GM23248 (cell line): ENCODE data around the gene KRT10. TPM values are rescaled to one million over a fixed set of nuclear protein-coding genes. Genes with fewer than 3 reads are reported as not detected.

Source experiments
- DNase-seq: peaks from one replicate; pipeline ENCODE4 v3.0.0-alpha.2; 2015
- H2AFZ ChIP-seq: fragments of 200-600 bp; sonication (generic); 2 replicates; pipeline ENCODE4 v1.6.1; 2016; ENCODE audit warnings: antibody characterized with exemption
- H3F3A ChIP-seq: fragments of 200-600 bp; sonication (generic); 2 replicates; pipeline ENCODE4 v1.6.1; 2016; ENCODE audit warnings: mild to moderate bottlenecking, antibody characterized with exemption, mixed run types; ENCODE audit not compliant: insufficient read depth
- H3K27ac ChIP-seq: fragments of 200-600 bp; sonication (generic); 2 replicates; pipeline ENCODE4 v1.5.1; 2016; ENCODE audit warnings: mild to moderate bottlenecking
- H3K27me3 ChIP-seq: fragments of 200-600 bp; sonication (generic); replicated peaks from 2 replicates; pipeline ENCODE4 v1.6.1; 2016; ENCODE audit warnings: mild to moderate bottlenecking; ENCODE audit not compliant: insufficient read depth
- H3K36me3 ChIP-seq: fragments of 200-600 bp; sonication (generic); 2 replicates; pipeline ENCODE4 v1.6.1; 2016; ENCODE audit warnings: low read depth, mild to moderate bottlenecking
- H3K4me1 ChIP-seq: fragments of 200-600 bp; sonication (generic); 2 replicates; pipeline ENCODE4 v1.6.1; 2016; ENCODE audit warnings: mild to moderate bottlenecking; ENCODE audit not compliant: insufficient read depth
- H3K4me2 ChIP-seq: fragments of 200-600 bp; sonication (generic); one replicate; pipeline ENCODE4 v1.6.1; 2016; ENCODE audit warnings: mild to moderate bottlenecking; ENCODE audit not compliant: unreplicated experiment
- H3K4me3 ChIP-seq: fragments of 200-600 bp; sonication (generic); 2 replicates; pipeline ENCODE4 v1.5.1; 2016; ENCODE audit warnings: mild to moderate bottlenecking
- H3K79me2 ChIP-seq: fragments of 200-600 bp; sonication (generic); 2 replicates; pipeline ENCODE4 v1.6.1; 2016; ENCODE audit warnings: mild to moderate bottlenecking; ENCODE audit not compliant: insufficient read depth
- H3K9ac ChIP-seq: fragments of 200-600 bp; sonication (generic); 2 replicates; pipeline ENCODE4 v1.6.1; 2016; ENCODE audit warnings: mild to moderate bottlenecking
- H3K9me2 ChIP-seq: fragments of 200-600 bp; sonication (generic); 2 replicates; pipeline ENCODE4 v1.6.1; 2016; ENCODE audit warnings: mixed run types, mild to moderate bottlenecking, moderate library complexity; ENCODE audit not compliant: insufficient read depth
- H3K9me3 ChIP-seq: fragments of 200-600 bp; sonication (generic); one replicate; pipeline ENCODE4 v1.6.1; 2017; ENCODE audit warnings: low read depth
- H4K20me1 ChIP-seq: fragments of 200-600 bp; sonication (generic); 2 replicates; pipeline ENCODE4 v1.6.0; 2016; ENCODE audit not compliant: insufficient read depth
- EZH2 ChIP-seq: fragments of 200-600 bp; sonication (generic); IDR thresholded peaks from 2 replicates; pipeline ENCODE4 v1.6.1; 2018; ENCODE audit warnings: antibody characterized with exemption, mild to moderate bottlenecking; ENCODE audit not compliant: insufficient read depth, poor library complexity, severe bottlenecking
- EZH2phosphoT487 ChIP-seq: fragments of 200-600 bp; sonication (generic); IDR thresholded peaks from 2 replicates; pipeline ENCODE4 v1.6.1; 2018; ENCODE audit warnings: antibody characterized with exemption, moderate library complexity, mild to moderate bottlenecking, low read depth; ENCODE audit not compliant: insufficient read depth
- WGBS, 2 experiments: methylation state at CpG; one replicate each; pipeline ENCODE4 v1.1.6; 2015 to 2017; ENCODE audit warnings: low lambda C conversion rate in 2 of 2, low coverage in 1 of 2; ENCODE audit errors: missing lambda C conversion rate in 2 of 2; 5-methylcytosine and 5-hydroxymethylcytosine counted together
- in situ Hi-C: fragments of 300-500 bp; cut with MboI; formaldehyde crosslinking; loops from 2 replicates; pipeline ENCODE4 v1.15.0; 2020
- polyA plus RNA-seq: library from polyadenylated mRNA; unstranded; fragments of >200 nt; fragmentation: Nextera tagmentation; extraction: Ambion mirVana; gene quantifications from 2 replicates; pipeline ENCODE4 v1.2.1, GENCODE V29; 2016
- total RNA-seq: library from RNA; depleted of rRNA; stranded (reverse); fragments of >200 nt; shearing (Covaris generic); gene quantifications from 2 replicates; pipeline ENCODE4 v1.2.3, GENCODE V29; 2014

The KRT10 gene
- total and polyA plus RNA-seq, 2 experiments from 2014 or later, result 23.3 to 145 TPM

DNA sequence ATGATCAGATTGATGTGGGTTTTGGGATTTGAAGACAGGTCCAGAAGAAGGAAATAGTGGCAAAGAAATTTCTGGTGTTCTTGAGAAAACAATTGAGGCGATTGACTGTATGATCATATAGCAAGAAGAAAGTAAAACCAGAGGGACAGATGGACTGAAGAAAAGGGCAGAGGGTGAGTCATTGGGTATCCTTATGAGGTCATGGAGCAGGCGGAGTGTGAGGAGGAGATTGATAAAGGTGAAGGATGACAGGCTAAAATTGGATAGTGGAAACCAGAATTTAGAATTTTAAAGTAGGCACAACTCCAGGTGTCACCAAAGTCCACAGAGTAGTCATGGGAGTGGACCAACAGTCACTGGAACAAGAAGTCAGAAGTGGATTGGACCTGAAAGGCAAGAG is 21.3 kb downstream of the KRT10 start:
- no peak overlapping the region for H3K4me3 ChIP-seq
- in situ Hi-C loops, result loop anchor here (10.0 kb wide), 1 partner anchor 864 kb away; no protein-coding TSS in a partner anchor

DNA sequence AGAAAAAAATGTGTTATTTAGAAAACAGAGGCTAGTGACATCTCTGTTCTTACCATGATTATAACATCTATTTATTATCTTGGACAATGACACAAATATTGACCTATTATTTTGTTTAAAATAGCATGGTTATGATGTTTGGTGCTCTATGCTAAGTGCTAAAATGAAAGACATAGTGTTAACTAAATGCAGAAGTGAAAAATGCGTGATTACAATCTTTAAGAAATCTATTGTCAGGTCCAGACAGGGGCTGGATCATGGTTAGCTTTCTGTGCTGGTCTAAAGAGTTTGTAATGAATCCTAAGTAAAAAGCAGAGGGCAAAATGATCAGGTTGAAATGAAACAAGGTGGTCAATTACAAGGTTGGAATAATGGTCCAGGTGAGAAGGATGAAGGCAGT is 22.0 kb downstream of the KRT10 start:
- H3K27ac ChIP-seq, result no peak overlapping the region
- H3K4me3 ChIP-seq, result no peak overlapping the region
- in situ Hi-C loops, result loop anchor here (10.0 kb wide), 1 partner anchor 864 kb away; no protein-coding TSS in a partner anchor
- WGBS, 2 experiments, result 9 to 19% methylated on average over 1 of the region's 1 CpG
- H3K79me2 ChIP-seq, result no peaks in the 10 kb centered on the region
- H3K9ac ChIP-seq, result no peak overlapping the region
- no peaks in the 10 kb centered on the region for H3K36me3 ChIP-seq
- H3K4me2 ChIP-seq, result no peak overlapping the region
- TF ChIP-seq EZH2phosphoT487, result no peak
- no peak for TF ChIP-seq EZH2
- H3K27me3 ChIP-seq, result peaks cover 27% of the 10 kb centered on the region; the same call in 1 of the 2 replicates
- no peaks in the 10 kb centered on the region for H4K20me1 ChIP-seq
- H2AFZ ChIP-seq, result no peak overlapping the region
- no peak for DNase-seq
- no peaks in the 10 kb centered on the region for H3K9me2 ChIP-seq
- no peaks in the 10 kb centered on the region for H3K4me1 ChIP-seq
- H3K9me3 ChIP-seq, result no peaks in the 10 kb centered on the region
- H3F3A ChIP-seq, result no peaks in the 10 kb centered on the region

More for the DNA sequence above, 21.3 kb downstream of the KRT10 start:
- peak; percentile 20 for DNase-seq
- Histone ChIP-seq H4K20me1 (no peaks in the 10 kb centered on the region), H3K9me2 (no peaks in the 10 kb centered on the region), H3K9ac (no peak overlapping the region), H3K36me3 (no peaks in the 10 kb centered on the region), H3K79me2 (no peaks in the 10 kb centered on the region), H3K4me2 (no peak overlapping the region), H3K27me3 (peaks cover 24% of the 10 kb centered on the region; the same call in 1 of the 2 replicates), H3K9me3 (no peaks in the 10 kb centered on the region), H3K27ac (no peak overlapping the region), H2AFZ (no peak overlapping the region), H3F3A (no peaks in the 10 kb centered on the region), H3K4me1 (no peaks in the 10 kb centered on the region)
- TF ChIP-seq EZH2, result no peak
- TF ChIP-seq EZH2phosphoT487, result no peak
- 70 to 83% methylated on average over 2 of the region's 2 CpGs for WGBS, 2 experiments

DNA sequence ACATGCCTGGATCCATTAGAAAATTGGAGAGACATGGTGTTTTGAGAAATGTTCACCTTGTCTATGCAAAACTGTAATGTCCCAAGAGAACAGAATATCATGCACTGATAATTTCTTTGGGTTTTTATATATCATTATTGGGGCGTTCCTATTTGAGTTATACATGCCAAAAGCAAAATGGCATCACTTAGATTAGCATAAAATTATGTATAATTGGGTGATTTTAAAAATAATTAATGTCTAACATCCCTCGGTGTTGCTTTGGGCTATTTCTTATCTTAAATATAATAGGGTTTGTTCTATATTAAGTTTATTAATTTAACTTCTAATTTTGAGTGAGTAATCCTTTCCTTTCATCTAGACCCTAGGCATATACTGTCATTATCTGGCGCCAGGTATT is 22.6 kb downstream of the KRT10 start, which contains the start of gene KRT28:
Gene KRT28, minus strand, starts transcription at position 101 of the 400 bp plus-strand sequence. Its CDS starts 66 bp downstream, at position 35.
- Histone ChIP-seq H3K27me3 (peaks cover 31% of the 10 kb centered on the region; the same call in 1 of the 2 replicates), H3K4me2 (no peak within 1 kb of the TSS), H3K4me3 (no peak within 1 kb of the TSS), H4K20me1 (no peaks in the 10 kb centered on the region), H3K4me1 (no peaks in the 10 kb centered on the region), H3K9ac (no peak within 1 kb of the TSS), H3K36me3 (no peaks in the 10 kb centered on the region), H3K27ac (no peak within 1 kb of the TSS), H2AFZ (no peak within 1 kb of the TSS), H3K9me3 (no peaks in the 10 kb centered on the region), H3K9me2 (no peaks in the 10 kb centered on the region), H3K79me2 (no peaks in the 10 kb centered on the region), H3F3A (no peaks in the 10 kb centered on the region)
- 15 to 20% methylated on average over 3 of the region's 3 CpGs for WGBS, 2 experiments
- no peak for DNase-seq
- TF ChIP-seq EZH2 (no peak), EZH2phosphoT487 (no peak)
- in situ Hi-C loops, result loop anchor here (10.0 to 25.0 kb wide), 2 partner anchors 438 to 865 kb away; partner anchors contain the start of gene GJD3

DNA sequence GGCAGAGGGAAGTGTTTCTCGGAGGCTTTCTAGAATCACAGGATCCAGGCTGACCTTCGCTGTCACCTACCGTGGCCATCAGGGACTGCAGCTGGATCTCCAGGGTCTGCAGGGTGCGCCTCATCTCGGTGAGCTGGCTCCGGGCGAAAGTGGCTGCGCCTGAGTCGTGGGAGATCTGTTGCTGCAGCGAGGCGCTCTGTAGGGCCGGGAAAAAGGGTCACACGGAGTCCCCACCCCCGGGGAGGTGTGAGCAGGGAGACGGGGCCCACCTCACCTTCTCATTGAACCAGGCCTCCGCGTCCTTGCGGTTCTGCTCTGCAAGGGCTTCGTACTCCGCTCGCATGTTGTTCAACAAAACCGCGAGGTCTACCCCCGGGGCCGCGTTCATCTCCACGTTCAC is 25.6 kb downstream of the KRT10 start:
- Histone ChIP-seq H3K9me2 (no peaks in the 10 kb centered on the region), H3K79me2 (no peaks in the 10 kb centered on the region), H3K9ac (no peak overlapping the region), H3K9me3 (no peaks in the 10 kb centered on the region), H3K4me2 (no peak overlapping the region), H3K27me3 (peaks cover 46% of the 10 kb centered on the region), H4K20me1 (no peaks in the 10 kb centered on the region), H2AFZ (no peak overlapping the region), H3K4me1 (no peaks in the 10 kb centered on the region), H3K4me3 (no peak overlapping the region), H3F3A (no peaks in the 10 kb centered on the region), H3K36me3 (no peaks in the 10 kb centered on the region), H3K27ac (no peak overlapping the region)
- in situ Hi-C loops, result loop anchor here (25.0 kb wide), 1 partner anchor 435 kb away; the partner anchor contains the start of gene GJD3
- DNase-seq, result no peak
- no peak for TF ChIP-seq EZH2phosphoT487
- TF ChIP-seq EZH2, result no peak
- 73% methylated on average over 27 of the region's 27 CpGs for WGBS, 2 experiments
